Activated naive CD4-positive, alpha-beta T cell treated with anti-CD3 and anti-CD28 coated beads, Interleukin-2, amount 50 U/mL, for 24 hours (primary cell): ENCODE data around the gene BTRC.
"Not testable (repeated sequence)": the region's sequence is repeated elsewhere in the genome, so short reads cannot be mapped to it uniquely, and the experiment has no call there.

ENCODE experiments used
- H3K27ac Mint-ChIP-seq: one replicate; pipeline ENCODE4 v1.8.0; 2021; ENCODE audit warnings: mild to moderate bottlenecking, mixed read lengths
- H3K27me3 Mint-ChIP-seq: one replicate; pipeline ENCODE4 v1.8.0; 2021; ENCODE audit warnings: mixed read lengths
- H3K36me3 Mint-ChIP-seq: one replicate; pipeline ENCODE4 v1.8.0; 2021; ENCODE audit warnings: mixed read lengths
- H3K4me1 Mint-ChIP-seq: one replicate; pipeline ENCODE4 v1.8.0; 2021; ENCODE audit warnings: mixed read lengths
- H3K4me3 Mint-ChIP-seq: one replicate; pipeline ENCODE4 v1.8.0; 2021; ENCODE audit warnings: mild to moderate bottlenecking, mixed read lengths
- H3K9me3 Mint-ChIP-seq: one replicate; pipeline ENCODE4 v1.8.0; 2021; ENCODE audit warnings: mixed read lengths

Gene BTRC

GRCh38 chr10:101360841-101361240 is 6.9 kb downstream of the BTRC start:
- peaks cover 36% of the 10 kb centered on the region for H3K4me1 Mint-ChIP-seq

GRCh38 chr10:101363850-101364400 is 10.0 kb downstream of the BTRC start:
- H3K9me3 Mint-ChIP-seq, result no peaks in the 10 kb centered on the region
- H3K4me1 Mint-ChIP-seq, result peaks cover 36% of the 10 kb centered on the region
- no peaks in the 10 kb centered on the region for H3K27me3 Mint-ChIP-seq
- peaks cover 8% of the 10 kb centered on the region for H3K36me3 Mint-ChIP-seq
- no peak overlapping the region for H3K27ac Mint-ChIP-seq
- no peak overlapping the region for H3K4me3 Mint-ChIP-seq

More at GRCh38 chr10:101360841-101361240, 6.9 kb downstream of the BTRC start:
- H3K4me3 Mint-ChIP-seq, H3K27me3 Mint-ChIP-seq, H3K9me3 Mint-ChIP-seq, H3K36me3 Mint-ChIP-seq, H3K27ac Mint-ChIP-seq: not testable (repeated sequence)

GRCh38 chr10:101364721-101365120 is 10.8 kb downstream of the BTRC start:
- Mint-ChIP-seq H3K4me1 (peaks cover 40% of the 10 kb centered on the region), H3K27ac (no peak overlapping the region), H3K4me3 (no peak overlapping the region), H3K27me3 (no peaks in the 10 kb centered on the region), H3K9me3 (no peaks in the 10 kb centered on the region), H3K36me3 (peaks cover 11% of the 10 kb centered on the region)

- H3K27me3 Mint-ChIP-seq, result no peaks in the 10 kb centered on the region
- H3K36me3 Mint-ChIP-seq, result peaks cover 13% of the 10 kb centered on the region
- H3K9me3 Mint-ChIP-seq, result no peaks in the 10 kb centered on the region
- peak overlapping the region; percentile 60 for H3K27ac Mint-ChIP-seq
- peak overlapping the region; percentile 27 for H3K4me3 Mint-ChIP-seq
- H3K4me1 Mint-ChIP-seq, result peaks cover 40% of the 10 kb centered on the region
Observed at GRCh38 chr10:101367569-101368453, 13.8 kb downstream of the BTRC start.

- H3K27me3 Mint-ChIP-seq, result no peaks in the 10 kb centered on the region
- H3K27ac Mint-ChIP-seq, result no peak overlapping the region
- no peak overlapping the region for H3K4me3 Mint-ChIP-seq
- no peaks in the 10 kb centered on the region for H3K9me3 Mint-ChIP-seq
- peaks cover 23% of the 10 kb centered on the region for H3K36me3 Mint-ChIP-seq
- H3K4me1 Mint-ChIP-seq, result peaks cover 35% of the 10 kb centered on the region
Observed at GRCh38 chr10:101373063-101373462, 19.1 kb downstream of the BTRC start.

GRCh38 chr10:101373993-101374392 is 20.0 kb downstream of the BTRC start:
- H3K4me3 Mint-ChIP-seq, H3K9me3 Mint-ChIP-seq, H3K27ac Mint-ChIP-seq, H3K27me3 Mint-ChIP-seq: not testable (repeated sequence)
- H3K4me1 Mint-ChIP-seq, result peaks cover 33% of the 10 kb centered on the region
- peaks cover 21% of the 10 kb centered on the region for H3K36me3 Mint-ChIP-seq

- peaks cover 29% of the 10 kb centered on the region for H3K4me1 Mint-ChIP-seq
- H3K9me3 Mint-ChIP-seq, result no peaks in the 10 kb centered on the region
- H3K27ac Mint-ChIP-seq, result no peak overlapping the region
- H3K4me3 Mint-ChIP-seq, result no peak overlapping the region
- H3K36me3 Mint-ChIP-seq, result peaks cover 19% of the 10 kb centered on the region
- no peaks in the 10 kb centered on the region for H3K27me3 Mint-ChIP-seq
Observed at GRCh38 chr10:101375076-101375475, 21.1 kb downstream of the BTRC start.

- Mint-ChIP-seq H3K27ac (no peak overlapping the region), H3K36me3 (peaks cover 9% of the 10 kb centered on the region), H3K27me3 (no peaks in the 10 kb centered on the region), H3K4me1 (peaks cover 51% of the 10 kb centered on the region), H3K4me3 (no peak overlapping the region), H3K9me3 (no peaks in the 10 kb centered on the region)
Observed at GRCh38 chr10:101379663-101380352, 25.8 kb downstream of the BTRC start.

GRCh38 chr10:101380353-101381017 is 26.5 kb downstream of the BTRC start:
- Mint-ChIP-seq H3K27me3 (no peaks in the 10 kb centered on the region), H3K27ac (no peak overlapping the region), H3K4me3 (peak overlapping the region; percentile 23), H3K36me3 (peaks cover 4% of the 10 kb centered on the region), H3K4me1 (peaks cover 45% of the 10 kb centered on the region), H3K9me3 (no peaks in the 10 kb centered on the region)

- H3K27me3 Mint-ChIP-seq, result no peaks in the 10 kb centered on the region
- H3K36me3 Mint-ChIP-seq, result peaks cover 3% of the 10 kb centered on the region
- H3K4me1 Mint-ChIP-seq, result peaks cover 33% of the 10 kb centered on the region
- no peaks in the 10 kb centered on the region for H3K9me3 Mint-ChIP-seq
- H3K4me3 Mint-ChIP-seq, result no peak overlapping the region
- H3K27ac Mint-ChIP-seq, result no peak overlapping the region
Observed at GRCh38 chr10:101385866-101386658, 32.1 kb downstream of the BTRC start.

GRCh38 chr10:101386659-101387259 is 32.8 kb downstream of the BTRC start:
- H3K4me1 Mint-ChIP-seq, result peaks cover 27% of the 10 kb centered on the region
- H3K27ac Mint-ChIP-seq, result no peak overlapping the region
- H3K4me3 Mint-ChIP-seq, result no peak overlapping the region
- H3K9me3 Mint-ChIP-seq, result no peaks in the 10 kb centered on the region
- H3K36me3 Mint-ChIP-seq, result peaks cover 3% of the 10 kb centered on the region
- no peaks in the 10 kb centered on the region for H3K27me3 Mint-ChIP-seq

- Mint-ChIP-seq H3K4me1 (peaks cover 19% of the 10 kb centered on the region), H3K36me3 (peaks cover 5% of the 10 kb centered on the region), H3K4me3 (no peak overlapping the region), H3K9me3 (no peaks in the 10 kb centered on the region), H3K27me3 (no peaks in the 10 kb centered on the region), H3K27ac (no peak overlapping the region)
Observed at GRCh38 chr10:101388676-101389276, 34.8 kb downstream of the BTRC start.

- peaks cover 19% of the 10 kb centered on the region for H3K4me1 Mint-ChIP-seq
- H3K36me3 Mint-ChIP-seq, H3K27ac Mint-ChIP-seq, H3K9me3 Mint-ChIP-seq, H3K4me3 Mint-ChIP-seq, H3K27me3 Mint-ChIP-seq: not testable (repeated sequence)
Observed at GRCh38 chr10:101389532-101389931, 35.6 kb downstream of the BTRC start.

GRCh38 chr10:101389986-101390531 is 36.1 kb downstream of the BTRC start:
- Mint-ChIP-seq H3K4me1 (peaks cover 21% of the 10 kb centered on the region), H3K27ac (no peak overlapping the region), H3K36me3 (peaks cover 5% of the 10 kb centered on the region), H3K9me3 (no peaks in the 10 kb centered on the region), H3K4me3 (no peak overlapping the region), H3K27me3 (no peaks in the 10 kb centered on the region)
